CD4-positive, alpha-beta memory T cell (primary cell): ENCODE data around the gene CCDC28A. TPM values are rescaled to one million over a fixed set of nuclear protein-coding genes. Genes with fewer than 3 reads are reported as not detected.

Experiments
- CTCF ChIA-PET: fragments of 350-600 bp; sonication (Branson Sonifier 250); formaldehyde crosslinking; loops from one replicate; lab custom pipeline; 2021; ENCODE audit warnings: inconsistent platforms; ENCODE audit not compliant: partially characterized antibody; lab: Charles Lee
- POLR2A ChIA-PET: fragments of 350-600 bp; sonication (Branson Sonifier 250); formaldehyde crosslinking; loops from one replicate; lab custom pipeline; 2021; ENCODE audit not compliant: partially characterized antibody; lab: Charles Lee
- DNase-seq, 5 donors: peaks; one replicate each; pipeline versions ENCODE4 v3.0.0 to v3.0.0-alpha.2; 2020 to 2022; ENCODE audit warnings: mixed read lengths in 1 of 5
- H3K27ac ChIP-seq: one replicate; pipeline ENCODE4 v1.7.0; 2013; ENCODE audit warnings: low read depth, low read length
- H3K27me3 ChIP-seq: 2 replicates; pipeline ENCODE4 v1.7.0; 2013; ENCODE audit warnings: mild to moderate bottlenecking, low read length, moderate library complexity; ENCODE audit not compliant: insufficient read depth
- H3K36me3 ChIP-seq: 2 replicates; pipeline ENCODE4 v1.7.0; 2013; ENCODE audit warnings: mild to moderate bottlenecking, low read length, moderate library complexity; ENCODE audit not compliant: insufficient read depth
- H3K4me1 ChIP-seq: 2 replicates; pipeline ENCODE4 v1.7.0; 2013; ENCODE audit warnings: mild to moderate bottlenecking, low read length, moderate library complexity; ENCODE audit not compliant: insufficient read depth
- H3K4me3 ChIP-seq, 2 donors: one replicate each; pipeline ENCODE4 v1.7.0; 2013; ENCODE audit warnings: low read length in 2 of 2, mild to moderate bottlenecking in 1 of 2
- H3K9me3 ChIP-seq, 2 donors: one replicate each; pipeline ENCODE4 v1.7.0; 2013; ENCODE audit warnings: low read length in 2 of 2, control low read depth in 1 of 2; ENCODE audit not compliant: control insufficient read depth in 1 of 2
- H3K27ac Mint-ChIP-seq, 7 donors: one replicate each; pipeline ENCODE4 v1.8.0; 2020 to 2021; ENCODE audit warnings: mixed read lengths in 7 of 7, mild to moderate bottlenecking in 6 of 7, inconsistent platforms in 3 of 7, moderate library complexity in 3 of 7
- H3K27me3 Mint-ChIP-seq, 2 donors: one replicate each; pipeline ENCODE4 v1.8.0; 2020 to 2021; ENCODE audit warnings: mixed read lengths in 2 of 2
- H3K36me3 Mint-ChIP-seq, 2 donors: one replicate each; pipeline ENCODE4 v1.8.0; 2020 to 2021; ENCODE audit warnings: mixed read lengths in 2 of 2, inconsistent platforms in 1 of 2, mild to moderate bottlenecking in 1 of 2
- H3K4me1 Mint-ChIP-seq, 4 donors: one replicate each; pipeline ENCODE4 v1.8.0; 2020 to 2021; ENCODE audit warnings: mixed read lengths in 4 of 4, mild to moderate bottlenecking in 1 of 4
- H3K4me3 Mint-ChIP-seq, 8 donors: one replicate each; pipeline ENCODE4 v1.8.0; 2020 to 2021; ENCODE audit warnings: mixed read lengths in 8 of 8, mild to moderate bottlenecking in 7 of 8, moderate library complexity in 6 of 8, inconsistent platforms in 3 of 8
- H3K9me3 Mint-ChIP-seq, 8 donors: one replicate each; pipeline ENCODE4 v1.8.0; 2020 to 2021; ENCODE audit warnings: mixed read lengths in 8 of 8, mild to moderate bottlenecking in 5 of 8, inconsistent platforms in 3 of 8, moderate library complexity in 1 of 8
- intact Hi-C: fragments of 100-400 bp; cut with micrococcal nuclease; formaldehyde crosslinking; loops from one replicate; pipeline ENCODE4 v1.15.1; 2023
- polyA plus RNA-seq, 2 donors: library from polyadenylated mRNA; unstranded; fragments of 300-500 nt; fragmentation: Illumina TruSeq; gene quantifications; one replicate each; pipeline ENCODE4 v1.2.3, GENCODE V29; 2021
- total RNA-seq, 2 experiments: library from RNA; stranded (reverse); gene quantifications; one replicate each; pipeline ENCODE4 v1.2.3, GENCODE V29; 2021

The CCDC28A gene
- total and polyA plus RNA-seq, 4 experiments from 2014 or later = 32.4 to 54.8 (median 43.8) TPM

DNA sequence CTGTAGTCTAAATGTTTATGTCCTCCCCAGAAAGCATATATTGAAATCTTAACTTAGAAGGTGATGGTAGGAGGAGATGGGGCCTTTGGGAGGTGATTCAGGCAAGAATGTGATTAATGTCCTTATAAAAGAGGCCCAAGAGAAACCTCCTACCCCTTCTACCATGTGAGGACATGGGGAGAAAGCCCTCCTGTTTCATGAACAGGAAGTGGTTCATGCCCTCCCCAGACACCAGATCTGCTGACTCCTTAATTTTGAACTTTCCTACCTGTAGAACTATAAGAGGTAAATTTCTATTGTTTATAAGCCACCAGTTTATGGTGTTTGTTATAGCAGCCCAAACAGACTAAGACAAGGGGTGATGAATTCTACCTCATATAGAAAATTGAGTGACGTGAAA is 13.6 kb downstream of the CCDC28A start:
- Mint-ChIP-seq H3K4me1 (peaks cover 0 to 6% (median 5%) of the 10 kb centered on the region in 4 donors), H3K4me3 (no peak overlapping the region), H3K36me3 (peaks cover 47 to 54% of the 10 kb centered on the region in 2 donors), H3K27ac (peak overlapping the region in 2 of 7 donors; percentile 0 to 1), H3K9me3 (no peaks in the 10 kb centered on the region), H3K27me3 (peaks cover 0 to 2% of the 10 kb centered on the region in 2 donors)
- intact Hi-C loops = no loop called here
- peaks cover 20% of the 10 kb centered on the region for H3K36me3 ChIP-seq
- DNase-seq = no peak
- H3K27ac ChIP-seq = no peak overlapping the region
- ChIA-PET CTCF (interaction anchor here (0.6 kb wide), 1 partner anchor 20 kb away, joined by 3 read pairs; no protein-coding TSS in a partner anchor), POLR2A (no interaction called here)
- H3K4me3 ChIP-seq = no peak overlapping the region
- H3K27me3 ChIP-seq = no peaks in the 10 kb centered on the region
- H3K4me1 ChIP-seq = peaks cover 6% of the 10 kb centered on the region
- no peaks in the 10 kb centered on the region for H3K9me3 ChIP-seq

DNA sequence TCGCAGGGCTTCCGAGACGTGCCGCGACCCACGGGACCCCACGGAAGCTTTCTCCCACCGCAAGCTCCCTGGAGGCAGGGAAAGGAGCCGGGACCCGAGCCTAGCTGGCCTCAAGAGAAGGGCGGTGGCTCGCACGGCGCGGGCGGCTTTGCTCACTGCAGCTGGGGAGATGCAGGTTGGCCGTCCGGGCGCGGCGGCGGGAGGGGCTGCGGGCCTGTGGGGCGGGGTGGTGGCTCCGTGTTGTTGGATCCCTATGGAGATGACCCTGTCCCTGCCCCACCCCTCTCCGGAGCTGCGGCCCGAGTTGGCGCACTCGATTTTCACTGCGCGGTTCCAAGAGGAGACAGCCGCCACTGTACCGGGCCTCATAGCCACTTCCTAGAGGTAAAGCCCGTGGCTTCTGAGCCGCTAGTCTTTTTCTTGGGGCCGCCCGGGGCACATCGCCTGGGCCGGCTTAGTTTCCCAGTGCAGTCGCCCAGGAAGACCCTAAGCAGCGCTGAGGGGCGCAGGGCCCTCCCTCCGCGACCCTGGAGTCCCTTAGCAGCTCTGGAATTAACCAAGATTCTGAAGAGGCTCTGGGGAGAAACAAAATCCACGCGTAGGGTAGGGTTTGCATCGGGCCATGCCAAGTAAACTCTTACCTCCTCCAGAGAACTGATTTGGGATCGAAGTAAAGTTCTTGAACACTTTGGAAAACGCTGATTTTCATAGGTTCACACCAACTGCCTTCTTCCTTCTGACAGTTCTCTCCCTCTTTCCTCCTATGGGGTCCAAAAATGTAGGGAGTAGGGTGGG is 22.4 kb downstream of the CCDC28A start, which contains the start of gene ECT2L:
ECT2L (plus strand) TSS at position 279 of the 795 bp plus-strand sequence. CDS start 17,188 bp downstream, outside the sequence.
- ChIA-PET POLR2A (no interaction called here), CTCF (no interaction called here)
- H3K4me3 Mint-ChIP-seq = no peak within 1 kb of the TSS
- H3K36me3 ChIP-seq = peaks cover 7% of the 10 kb centered on the region
- no peaks in the 10 kb centered on the region for H3K9me3 Mint-ChIP-seq
- no peak within 1 kb of the TSS for H3K27ac Mint-ChIP-seq
- H3K36me3 Mint-ChIP-seq = peaks cover 21 to 29% of the 10 kb centered on the region in 2 donors
- H3K4me1 ChIP-seq = no peaks in the 10 kb centered on the region
- H3K4me1 Mint-ChIP-seq = no peaks in the 10 kb centered on the region
- H3K27me3 Mint-ChIP-seq = peaks cover 7% of the 10 kb centered on the region in 2 donors
- no peak within 1 kb of the TSS for H3K4me3 ChIP-seq
- no peaks in the 10 kb centered on the region for H3K27me3 ChIP-seq
- DNase-seq = no peak
- no peak within 1 kb of the TSS for H3K27ac ChIP-seq
- H3K9me3 ChIP-seq = no peaks in the 10 kb centered on the region
- intact Hi-C loops = no loop called here

DNA sequence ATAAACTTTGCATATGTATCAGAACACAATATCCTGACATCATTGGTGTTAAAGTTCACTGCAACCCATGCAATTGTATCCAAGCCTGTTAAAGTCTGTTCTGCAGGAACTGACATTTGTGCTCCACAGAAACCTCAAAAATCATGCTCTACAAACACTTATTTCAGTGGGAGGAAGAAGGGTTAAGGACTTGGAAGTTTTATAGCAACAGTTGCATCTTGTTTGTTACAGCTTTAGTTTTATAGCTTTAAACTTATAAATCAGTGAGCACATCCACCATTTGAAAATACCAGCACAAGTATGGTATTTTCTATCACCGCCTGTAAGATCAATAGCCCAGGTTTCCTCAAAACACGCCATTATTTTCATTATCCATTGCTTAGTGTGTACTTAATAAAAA is 23.2 kb downstream of the CCDC28A start:
- Histone ChIP-seq H3K4me1 (no peaks in the 10 kb centered on the region), H3K27ac (no peak overlapping the region), H3K4me3 (no peak overlapping the region), H3K27me3 (no peaks in the 10 kb centered on the region), H3K9me3 (no peaks in the 10 kb centered on the region), H3K36me3 (peaks cover 2% of the 10 kb centered on the region)
- Mint-ChIP-seq H3K9me3 (no peaks in the 10 kb centered on the region), H3K36me3 (peaks cover 15 to 22% of the 10 kb centered on the region in 2 donors), H3K27me3 (peaks cover 7% of the 10 kb centered on the region in 2 donors), H3K4me1 (no peaks in the 10 kb centered on the region), H3K27ac (no peak overlapping the region), H3K4me3 (no peak overlapping the region)
- intact Hi-C loops = no loop called here
- CTCF ChIA-PET = no interaction called here
- DNase-seq = no peak
- POLR2A ChIA-PET = no interaction called here

DNA sequence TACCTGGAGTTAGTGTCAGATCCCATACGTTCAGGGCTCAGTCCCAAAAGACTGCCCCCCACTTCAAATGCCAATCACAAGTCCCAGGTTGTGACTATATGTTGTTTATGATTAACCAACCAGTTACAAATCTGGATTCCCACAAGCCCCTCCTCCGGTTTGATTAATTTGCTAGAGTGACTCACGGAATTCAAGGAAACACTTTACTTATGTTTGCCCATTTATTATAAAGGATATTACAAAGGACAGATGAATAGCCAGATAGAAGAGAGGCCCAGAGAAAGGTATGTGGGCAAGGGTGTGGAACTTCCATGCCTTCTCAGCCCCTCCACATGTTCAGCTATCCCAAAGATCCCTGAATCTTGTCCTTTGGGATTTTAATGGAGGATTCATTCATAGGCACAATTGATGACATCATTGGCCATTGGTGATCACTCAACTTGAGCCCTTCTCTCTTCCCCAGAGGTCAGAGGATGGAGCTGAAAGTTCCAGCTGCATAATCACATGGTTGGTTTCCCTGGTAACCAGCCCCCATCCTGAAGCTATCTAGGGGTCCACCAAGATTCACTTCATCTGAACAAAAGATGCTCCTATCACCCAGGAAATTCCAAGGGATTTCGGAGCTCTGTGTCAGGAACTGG is 24.4 kb downstream of the CCDC28A start:
- Mint-ChIP-seq H3K9me3 (no peaks in the 10 kb centered on the region), H3K27ac (no peak overlapping the region), H3K36me3 (peaks cover 4 to 11% of the 10 kb centered on the region in 2 donors), H3K4me3 (peak overlapping the region in 1 of 8 donors; percentile 35), H3K4me1 (no peaks in the 10 kb centered on the region), H3K27me3 (peaks cover 7% of the 10 kb centered on the region in 2 donors)
- H3K9me3 ChIP-seq = no peaks in the 10 kb centered on the region
- no peak for DNase-seq
- ChIA-PET CTCF (interaction anchor here (1.0 kb wide), 1 partner anchor 18 kb away, joined by 4 read pairs; no protein-coding TSS in a partner anchor), POLR2A (interaction anchor here (0.6 kb wide), 1 partner anchor 156 kb away, joined by 3 read pairs; no protein-coding TSS in a partner anchor)
- H3K27me3 ChIP-seq = no peaks in the 10 kb centered on the region
- H3K27ac ChIP-seq = no peak overlapping the region
- H3K4me3 ChIP-seq = no peak overlapping the region
- no peaks in the 10 kb centered on the region for H3K36me3 ChIP-seq
- no peaks in the 10 kb centered on the region for H3K4me1 ChIP-seq
- intact Hi-C loops = no loop called here

DNA sequence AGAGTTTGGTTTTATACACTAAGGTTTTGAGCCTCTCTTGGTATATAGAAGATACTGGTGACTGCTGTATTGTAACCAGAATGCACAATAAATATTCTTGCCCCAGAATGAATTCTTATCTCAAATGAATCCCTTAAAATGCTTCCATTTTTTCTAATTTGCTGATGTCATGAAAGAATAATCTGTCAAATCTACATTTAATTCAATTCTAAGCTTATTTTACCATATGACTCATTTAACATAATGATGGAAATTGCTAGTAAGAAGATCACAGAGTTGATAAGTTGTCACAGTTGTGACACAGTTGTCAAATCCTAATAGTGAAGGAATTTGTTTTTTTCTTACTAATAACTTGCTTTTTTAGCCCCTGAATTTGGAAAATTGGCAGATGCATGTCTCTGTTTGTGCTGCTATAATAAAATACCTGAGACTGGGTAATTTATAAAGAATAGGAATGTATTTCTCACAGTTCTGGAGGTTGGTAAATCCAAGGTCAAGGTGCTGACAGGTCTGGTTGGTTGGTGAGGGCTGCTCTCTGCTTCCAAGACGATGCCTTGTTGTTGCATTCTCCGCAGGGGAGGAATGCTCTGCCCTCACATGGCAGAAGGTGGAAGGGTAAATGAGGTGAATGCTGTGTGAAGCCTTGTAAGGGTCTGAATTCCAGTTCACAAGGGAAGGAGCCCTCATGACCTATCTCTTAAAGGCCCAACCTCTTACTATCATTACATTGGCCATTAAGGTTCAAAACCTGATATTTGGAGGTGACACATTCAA is 27.0 kb downstream of the CCDC28A start:
- Mint-ChIP-seq H3K27ac (no peak overlapping the region), H3K4me1 (no peaks in the 10 kb centered on the region), H3K27me3 (peaks cover 3% of the 10 kb centered on the region in 2 donors), H3K9me3 (no peaks in the 10 kb centered on the region), H3K4me3 (no peak overlapping the region), H3K36me3 (no peaks in the 10 kb centered on the region)
- POLR2A ChIA-PET = no interaction called here
- CTCF ChIA-PET = no interaction called here
- no peaks in the 10 kb centered on the region for H3K9me3 ChIP-seq
- H3K4me3 ChIP-seq = no peak overlapping the region
- no peak for DNase-seq
- H3K36me3 ChIP-seq = no peaks in the 10 kb centered on the region
- H3K27ac ChIP-seq = no peak overlapping the region
- intact Hi-C loops = no loop called here
- no peaks in the 10 kb centered on the region for H3K27me3 ChIP-seq
- H3K4me1 ChIP-seq = no peaks in the 10 kb centered on the region

DNA sequence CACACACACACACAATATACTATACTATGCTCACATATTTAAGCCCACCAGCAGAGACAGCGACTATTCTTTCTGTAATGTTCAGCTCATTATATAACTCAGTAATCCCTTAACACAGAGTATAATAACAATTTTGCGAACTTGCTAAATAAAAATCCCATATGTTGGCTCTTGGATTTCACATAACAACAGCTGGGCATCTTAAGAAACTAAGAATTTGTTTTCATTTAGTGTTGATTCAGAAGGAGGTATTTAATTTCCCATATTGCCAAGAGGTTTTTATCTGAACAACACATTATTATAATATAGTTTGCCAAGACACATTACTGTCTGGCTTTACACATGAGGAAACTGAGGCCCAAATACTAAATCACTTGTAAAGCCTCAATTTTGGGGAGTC is 29.8 kb downstream of the CCDC28A start:
- POLR2A ChIA-PET = no interaction called here
- H3K27ac Mint-ChIP-seq = no peak overlapping the region
- H3K9me3 ChIP-seq = no peaks in the 10 kb centered on the region
- H3K27me3 Mint-ChIP-seq = peaks cover 3 to 5% of the 10 kb centered on the region in 2 donors
- no peaks in the 10 kb centered on the region for H3K36me3 Mint-ChIP-seq
- no peak overlapping the region for H3K27ac ChIP-seq
- CTCF ChIA-PET = no interaction called here
- H3K36me3 ChIP-seq = no peaks in the 10 kb centered on the region
- H3K4me3 Mint-ChIP-seq = no peak overlapping the region
- no peaks in the 10 kb centered on the region for H3K4me1 Mint-ChIP-seq
- H3K4me1 ChIP-seq = no peaks in the 10 kb centered on the region
- H3K27me3 ChIP-seq = no peaks in the 10 kb centered on the region
- no peak for DNase-seq
- H3K4me3 ChIP-seq = no peak overlapping the region
- H3K9me3 Mint-ChIP-seq = no peaks in the 10 kb centered on the region
- intact Hi-C loops = no loop called here

DNA sequence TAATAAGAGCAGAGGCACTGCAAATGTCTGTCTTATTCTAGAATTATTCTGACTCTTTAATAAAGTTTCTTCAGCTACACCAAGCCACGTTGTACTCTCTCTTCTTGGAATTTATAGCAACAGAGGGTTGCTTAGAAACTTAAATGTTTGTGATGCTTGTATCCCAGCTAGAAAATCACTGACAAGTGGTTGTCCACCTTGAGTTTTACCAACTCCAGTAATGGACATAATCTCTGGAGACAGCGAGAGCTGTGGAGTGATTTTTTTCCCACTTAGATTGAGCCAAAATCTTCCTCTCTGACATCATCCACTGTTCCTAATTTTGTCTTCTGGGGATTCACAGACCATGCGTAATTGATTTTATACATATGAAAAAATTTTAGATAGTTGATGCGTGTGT is 30.3 kb downstream of the CCDC28A start:
- Mint-ChIP-seq H3K4me1 (no peaks in the 10 kb centered on the region), H3K27me3 (peaks cover 3 to 5% of the 10 kb centered on the region in 2 donors), H3K9me3 (no peaks in the 10 kb centered on the region), H3K27ac (no peak overlapping the region), H3K4me3 (no peak overlapping the region), H3K36me3 (no peaks in the 10 kb centered on the region)
- Histone ChIP-seq H3K9me3 (no peaks in the 10 kb centered on the region), H3K4me3 (no peak overlapping the region), H3K4me1 (no peaks in the 10 kb centered on the region), H3K27me3 (no peaks in the 10 kb centered on the region), H3K36me3 (no peaks in the 10 kb centered on the region), H3K27ac (no peak overlapping the region)
- intact Hi-C loops = no loop called here
- POLR2A ChIA-PET = no interaction called here
- no peak for DNase-seq
- CTCF ChIA-PET = no interaction called here
